IPS-15b (cell line): ENCODE measurements around the gene MIGA1.

Experiments used
- H3K27me3 ChIP-seq: one replicate; pipeline ENCODE4 v1.6.1; 2013; ENCODE audit warnings: low read length; ENCODE audit not compliant: control insufficient read depth, insufficient read depth
- H3K36me3 ChIP-seq: one replicate; pipeline ENCODE4 v1.6.1; 2013; ENCODE audit warnings: low read length; ENCODE audit not compliant: control insufficient read depth, insufficient read depth
- H3K4me1 ChIP-seq: one replicate; pipeline ENCODE4 v1.6.1; 2013; ENCODE audit warnings: mild to moderate bottlenecking, low read length; ENCODE audit not compliant: control insufficient read depth, insufficient read depth
- H3K4me3 ChIP-seq: one replicate; pipeline ENCODE4 v1.5.1; 2013; ENCODE audit warnings: low read depth, low read length
- H3K9ac ChIP-seq: one replicate; pipeline ENCODE4 v1.6.1; 2013; ENCODE audit warnings: low read depth, mild to moderate bottlenecking, low read length
- H3K9me3 ChIP-seq: one replicate; pipeline ENCODE4 v1.6.1; 2013; ENCODE audit warnings: mild to moderate bottlenecking, low read length; ENCODE audit not compliant: control insufficient read depth, insufficient read depth

MIGA1 gene

DNA sequence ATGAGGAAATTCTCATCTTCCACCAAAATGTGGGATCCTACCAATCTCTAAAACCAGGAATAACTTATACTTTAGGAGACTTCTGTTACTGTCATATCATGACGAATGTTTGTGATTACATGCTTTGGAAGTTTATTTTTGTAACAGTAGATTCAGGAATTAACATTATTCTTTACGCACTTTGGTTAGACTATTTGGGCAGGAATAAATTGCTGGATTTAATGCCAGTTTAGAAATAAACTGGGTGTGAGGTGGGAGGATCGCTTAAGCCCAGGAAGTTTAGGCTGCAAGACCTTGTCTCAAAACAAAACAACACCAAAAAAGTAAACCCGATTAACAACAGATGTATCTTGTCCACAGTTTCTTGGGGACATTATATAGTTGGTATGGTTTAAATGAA, 52.1 kb downstream of the MIGA1 start:
- H3K4me1 ChIP-seq, result no peaks in the 10 kb centered on the region
- no peaks in the 10 kb centered on the region for H3K36me3 ChIP-seq
- H3K9me3 ChIP-seq, result no peaks in the 10 kb centered on the region
- H3K9ac ChIP-seq, result no peak overlapping the region
- no peaks in the 10 kb centered on the region for H3K27me3 ChIP-seq
- no peak overlapping the region for H3K4me3 ChIP-seq

DNA sequence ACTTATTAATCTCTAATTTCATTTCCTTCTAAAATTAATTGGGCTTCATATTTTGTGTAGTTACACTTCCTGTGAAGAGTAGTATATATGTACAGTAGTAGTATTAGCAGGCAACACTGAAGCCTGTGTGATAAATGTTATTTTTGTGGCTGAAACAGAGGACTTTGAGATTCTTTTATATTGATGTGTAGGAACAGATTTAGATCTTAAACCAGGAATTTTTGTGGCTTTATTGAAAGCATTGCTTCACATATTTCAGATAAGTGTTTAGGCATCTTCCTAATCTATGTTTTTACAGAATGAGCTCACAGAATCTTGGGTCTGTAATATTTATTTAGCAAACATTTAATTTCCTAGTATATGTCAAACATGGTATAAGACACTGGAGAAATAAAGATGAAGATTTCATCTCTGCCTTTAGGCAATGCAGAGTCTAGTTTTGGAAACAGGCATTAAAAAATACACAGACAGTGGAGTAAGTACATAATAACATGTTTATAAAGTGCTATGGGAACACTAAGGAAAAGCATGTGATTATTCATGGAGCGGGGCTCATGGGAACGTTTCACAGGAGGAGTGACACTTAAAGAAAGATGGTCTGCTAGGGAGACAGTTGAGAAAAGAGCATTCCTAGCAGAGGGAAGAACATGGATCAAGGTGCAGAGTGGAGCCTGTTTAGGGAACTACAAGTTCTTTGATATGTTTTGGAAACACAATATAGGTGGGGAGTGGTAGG, 52.7 kb downstream of the MIGA1 start:
- H3K4me1 ChIP-seq, result no peaks in the 10 kb centered on the region
- no peaks in the 10 kb centered on the region for H3K9me3 ChIP-seq
- H3K36me3 ChIP-seq, result no peaks in the 10 kb centered on the region
- no peak overlapping the region for H3K4me3 ChIP-seq
- no peak overlapping the region for H3K9ac ChIP-seq
- no peaks in the 10 kb centered on the region for H3K27me3 ChIP-seq

DNA sequence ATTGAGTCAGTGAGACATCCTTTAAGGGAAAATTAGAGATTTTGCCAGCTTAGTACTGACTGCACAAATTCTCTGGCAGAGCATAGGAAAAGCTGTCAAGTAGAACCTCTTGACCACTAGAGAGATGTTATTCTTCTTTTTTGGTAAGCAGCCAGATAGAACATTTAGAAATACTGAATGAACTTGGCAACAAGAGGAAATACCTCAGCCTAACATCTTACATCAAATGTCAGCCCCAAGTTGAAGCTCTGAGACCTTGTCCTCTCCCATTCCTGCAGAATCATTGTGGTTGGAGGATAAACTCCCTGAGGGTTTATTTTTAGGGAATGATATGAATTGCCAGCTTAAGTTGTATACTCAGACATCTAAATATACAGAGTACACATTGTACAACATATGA, 53.5 kb downstream of the MIGA1 start:
- H3K4me3 ChIP-seq, result no peak overlapping the region
- no peaks in the 10 kb centered on the region for H3K9me3 ChIP-seq
- no peaks in the 10 kb centered on the region for H3K27me3 ChIP-seq
- H3K9ac ChIP-seq, result no peak overlapping the region
- H3K4me1 ChIP-seq, result no peaks in the 10 kb centered on the region
- H3K36me3 ChIP-seq, result no peaks in the 10 kb centered on the region

DNA sequence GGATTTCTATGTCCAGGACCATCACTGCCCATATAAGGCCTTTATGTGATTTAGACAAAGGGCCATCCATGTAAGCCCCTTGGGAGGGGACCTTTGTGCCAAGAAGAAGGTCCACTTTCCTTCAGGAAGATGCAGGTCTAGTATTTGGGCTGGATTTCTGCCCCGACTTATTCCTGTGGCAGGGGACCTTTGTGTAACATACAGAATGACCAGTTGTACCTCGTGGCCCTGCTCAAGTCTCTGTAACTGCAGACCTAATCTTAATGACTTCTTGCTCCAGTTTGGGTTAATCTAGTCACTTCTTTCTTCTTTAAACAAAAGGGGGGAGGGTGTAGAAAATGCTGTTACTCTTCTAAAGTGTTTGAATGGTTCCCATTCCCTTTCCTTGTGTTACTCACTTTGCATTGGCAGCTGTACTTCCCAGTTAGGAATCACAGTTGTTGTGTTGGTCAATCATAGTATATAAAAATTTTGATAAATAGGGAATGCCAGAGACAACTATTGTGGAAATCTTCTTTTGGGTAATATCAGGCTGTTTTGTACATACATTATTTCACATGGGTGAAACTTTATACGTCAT, 54.2 kb downstream of the MIGA1 start:
- Histone ChIP-seq H3K36me3 (no peaks in the 10 kb centered on the region), H3K9me3 (no peaks in the 10 kb centered on the region), H3K27me3 (no peaks in the 10 kb centered on the region), H3K4me3 (no peak overlapping the region), H3K9ac (no peak overlapping the region), H3K4me1 (no peaks in the 10 kb centered on the region)

DNA sequence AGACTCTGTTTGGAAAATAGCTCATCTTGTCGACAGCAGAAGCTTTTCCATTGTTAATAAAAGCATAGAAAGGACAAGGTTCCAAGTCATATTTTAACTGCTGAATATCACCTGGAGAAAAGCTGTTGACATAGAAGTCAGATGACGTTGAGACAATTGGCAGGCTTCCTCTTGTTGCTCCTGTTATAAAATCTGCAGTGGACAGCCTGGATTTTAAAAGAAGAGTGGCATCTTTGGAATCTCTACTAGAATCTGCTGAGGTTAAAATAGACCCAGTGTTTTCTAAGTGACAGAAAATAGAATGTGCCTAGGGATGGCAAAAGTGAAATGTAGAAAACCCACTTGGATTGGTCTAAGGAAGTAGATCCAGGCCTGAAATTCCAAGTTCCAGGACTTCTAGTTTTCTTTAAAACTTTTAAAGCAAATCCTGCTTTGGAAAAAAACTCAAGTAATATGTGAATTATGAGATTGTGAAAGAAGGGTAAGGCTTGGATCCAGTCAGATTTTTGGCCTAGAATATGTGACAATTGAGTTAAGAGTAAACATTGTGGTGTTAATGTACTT, 55.4 kb downstream of the MIGA1 start:
- Histone ChIP-seq H3K4me1 (no peaks in the 10 kb centered on the region), H3K9ac (no peak overlapping the region), H3K36me3 (no peaks in the 10 kb centered on the region), H3K4me3 (no peak overlapping the region), H3K9me3 (no peaks in the 10 kb centered on the region), H3K27me3 (no peaks in the 10 kb centered on the region)

DNA sequence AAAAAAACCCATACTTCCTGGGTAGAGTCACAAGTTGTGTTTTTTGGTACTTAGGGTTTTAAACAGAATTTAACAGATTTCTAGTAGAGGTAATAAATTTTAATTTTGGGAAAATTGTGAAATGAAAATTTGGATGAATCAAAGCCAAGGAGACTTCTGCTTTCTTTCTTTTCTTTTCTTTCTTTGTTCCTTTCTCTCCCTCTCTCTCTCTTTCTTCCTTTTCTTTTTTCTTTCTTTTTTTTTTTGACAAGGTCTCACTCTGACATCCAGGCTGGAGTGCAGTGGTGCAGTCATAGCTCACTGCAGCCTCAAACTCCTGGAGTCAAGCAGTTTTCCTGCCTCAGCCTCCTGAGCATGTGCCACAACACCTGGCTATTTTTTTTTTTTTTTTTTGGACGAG, 62.1 kb downstream of the MIGA1 start:
- Histone ChIP-seq H3K9ac (no peak overlapping the region), H3K4me1 (no peaks in the 10 kb centered on the region), H3K36me3 (no peaks in the 10 kb centered on the region), H3K4me3 (no peak overlapping the region), H3K9me3 (no peaks in the 10 kb centered on the region), H3K27me3 (no peaks in the 10 kb centered on the region)

DNA sequence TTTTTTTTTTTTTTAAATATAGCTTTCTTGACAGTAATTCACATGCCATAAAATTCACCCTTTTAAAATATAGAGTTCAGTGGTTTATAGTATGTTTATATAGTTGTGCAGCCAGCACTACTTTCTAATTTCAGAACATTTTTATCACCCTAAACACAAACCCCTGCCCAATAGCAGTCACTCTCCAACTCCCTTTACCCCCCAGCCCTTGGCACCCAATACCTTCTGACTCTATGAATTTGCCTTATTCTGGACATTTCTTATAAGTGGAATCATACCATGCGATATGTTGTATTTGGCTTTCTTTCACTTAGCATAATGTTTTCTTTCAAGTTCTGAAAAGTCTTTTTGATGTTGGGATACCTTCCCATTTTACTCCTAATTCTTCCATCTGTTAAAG, 66.5 kb downstream of the MIGA1 start:
- no peak overlapping the region for H3K4me3 ChIP-seq
- H3K9ac ChIP-seq, result no peak overlapping the region
- H3K4me1 ChIP-seq, result no peaks in the 10 kb centered on the region
- H3K27me3 ChIP-seq, result no peaks in the 10 kb centered on the region
- no peaks in the 10 kb centered on the region for H3K36me3 ChIP-seq
- no peaks in the 10 kb centered on the region for H3K9me3 ChIP-seq

DNA sequence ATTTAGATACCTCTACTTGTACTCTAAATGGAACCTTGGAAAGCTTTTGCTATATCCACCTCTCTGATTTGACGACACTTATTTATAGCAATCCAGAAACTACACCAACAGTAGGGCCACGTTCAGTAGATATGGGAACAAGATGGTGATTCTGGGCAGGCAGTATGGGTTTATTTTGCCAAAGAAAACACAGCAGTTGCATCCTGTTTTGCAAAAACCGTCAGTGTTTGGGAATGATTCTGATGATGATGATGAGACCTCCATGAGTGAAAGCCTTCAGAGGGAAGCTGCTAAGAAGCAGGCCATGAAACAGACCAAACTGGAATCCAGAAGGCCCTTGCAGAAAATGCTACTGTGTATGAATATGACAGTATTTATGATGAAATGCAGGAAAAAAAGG, 67.5 kb downstream of the MIGA1 start:
- Histone ChIP-seq H3K9ac (no peak overlapping the region), H3K9me3 (no peaks in the 10 kb centered on the region), H3K36me3 (no peaks in the 10 kb centered on the region), H3K4me1 (no peaks in the 10 kb centered on the region), H3K27me3 (no peaks in the 10 kb centered on the region), H3K4me3 (no peak overlapping the region)

DNA sequence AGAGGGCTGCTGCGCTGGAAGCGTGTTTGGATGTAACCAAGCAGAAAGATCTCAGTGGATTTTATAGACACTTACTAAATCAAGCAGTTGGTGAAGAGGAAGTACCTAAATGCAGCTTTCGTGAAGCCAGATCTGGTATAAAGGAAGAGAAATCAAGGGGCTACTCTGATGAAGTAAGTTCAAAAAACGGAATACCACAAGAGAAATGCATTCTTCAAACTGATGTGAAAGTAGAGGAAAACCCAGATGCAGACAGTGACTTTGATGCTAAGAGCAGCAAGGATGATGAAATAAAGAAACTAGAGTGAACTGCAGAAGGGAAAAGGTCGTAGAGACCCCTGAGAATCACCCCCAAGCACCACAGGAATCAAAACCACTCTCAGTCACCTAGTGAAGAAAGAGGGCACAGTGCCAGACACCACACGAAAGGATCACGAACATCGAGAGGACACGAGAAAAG, 68.2 kb downstream of the MIGA1 start:
- H3K9ac ChIP-seq, result no peak overlapping the region
- no peaks in the 10 kb centered on the region for H3K9me3 ChIP-seq
- H3K36me3 ChIP-seq, result no peaks in the 10 kb centered on the region
- H3K4me1 ChIP-seq, result no peaks in the 10 kb centered on the region
- no peak overlapping the region for H3K4me3 ChIP-seq
- H3K27me3 ChIP-seq, result no peaks in the 10 kb centered on the region

DNA sequence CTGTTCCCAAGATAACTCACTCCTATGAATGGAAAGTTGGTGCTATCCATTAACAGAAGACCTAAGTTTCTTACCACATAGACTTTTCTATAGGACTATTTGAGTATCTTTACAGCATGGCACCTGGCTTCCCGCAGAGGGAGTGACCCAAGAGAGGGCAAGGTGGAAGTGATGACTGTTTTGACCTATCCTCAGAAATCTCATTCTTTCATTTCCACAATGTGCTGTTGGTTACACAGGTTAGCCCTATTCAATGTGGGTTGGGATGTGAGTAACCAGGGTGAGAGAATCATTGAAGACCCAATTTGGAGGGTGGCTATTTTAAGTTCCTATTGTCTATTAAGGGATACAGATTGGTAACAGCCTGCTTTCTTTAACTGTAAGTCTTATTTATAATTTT, 70.6 kb downstream of the MIGA1 start:
- no peaks in the 10 kb centered on the region for H3K4me1 ChIP-seq
- H3K9ac ChIP-seq, result no peak overlapping the region
- no peaks in the 10 kb centered on the region for H3K9me3 ChIP-seq
- H3K4me3 ChIP-seq, result no peak overlapping the region
- no peaks in the 10 kb centered on the region for H3K36me3 ChIP-seq
- no peaks in the 10 kb centered on the region for H3K27me3 ChIP-seq

DNA sequence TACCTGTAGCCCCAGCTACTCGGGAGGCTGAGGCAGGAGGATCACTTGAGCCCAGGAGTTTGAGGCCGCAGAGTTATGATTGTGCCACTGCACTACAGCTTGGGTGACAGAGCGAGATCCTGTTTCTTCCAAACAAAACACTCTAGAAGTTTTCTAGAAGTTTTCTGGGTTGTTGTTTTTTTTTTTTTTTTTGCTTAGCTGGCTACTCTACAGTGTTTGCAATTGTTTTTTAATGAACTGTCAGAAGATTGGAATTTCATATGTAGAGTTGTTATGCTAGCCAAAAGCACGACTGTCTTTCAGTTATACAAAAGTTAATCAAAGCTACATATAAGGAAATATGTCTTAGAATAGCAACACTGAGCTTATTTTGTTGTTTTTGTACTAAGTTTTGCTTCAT, 78.1 kb downstream of the MIGA1 start:
- no peak overlapping the region for H3K9ac ChIP-seq
- no peaks in the 10 kb centered on the region for H3K4me1 ChIP-seq
- H3K4me3 ChIP-seq, result no peak overlapping the region
- H3K9me3 ChIP-seq, result no peaks in the 10 kb centered on the region
- no peaks in the 10 kb centered on the region for H3K36me3 ChIP-seq
- no peaks in the 10 kb centered on the region for H3K27me3 ChIP-seq

DNA sequence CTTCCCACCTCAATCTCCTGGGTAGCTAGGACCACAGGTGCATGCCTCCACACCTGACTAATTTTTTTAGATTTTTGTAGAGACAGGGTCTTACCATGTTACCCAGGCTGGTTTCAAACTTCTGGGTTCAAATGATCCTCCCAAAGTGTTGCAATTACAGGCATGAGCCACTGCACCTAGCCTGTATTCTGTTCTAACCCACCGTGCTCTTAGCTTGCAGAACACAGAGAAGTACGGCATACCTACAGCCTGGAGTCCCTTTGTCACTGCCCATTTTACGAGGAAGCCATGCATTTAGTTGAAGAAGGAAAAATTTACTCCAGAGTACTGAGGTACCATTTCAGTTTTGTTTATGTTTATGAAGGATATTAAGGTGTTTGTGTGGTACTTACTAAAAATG, 79.3 kb downstream of the MIGA1 start:
- Histone ChIP-seq H3K9ac (no peak overlapping the region), H3K4me1 (no peaks in the 10 kb centered on the region), H3K9me3 (no peaks in the 10 kb centered on the region), H3K4me3 (no peak overlapping the region), H3K27me3 (no peaks in the 10 kb centered on the region), H3K36me3 (no peaks in the 10 kb centered on the region)
